ENCODE measurements around the gene DAZAP1. TPM values are rescaled to one million over a fixed set of nuclear protein-coding genes. Genes with fewer than 3 reads are reported as not detected.
A peak's percentile ranks its signal among the peaks of the same experiment; 100 is the strongest.
"Not testable (repeated sequence)": the region's sequence is repeated elsewhere in the genome, so short reads cannot be mapped to it uniquely, and the experiment has no call there.

Gene DAZAP1
- total RNA-seq, 1 donor from 2014 or later, result 82.9 TPM

DNA sequence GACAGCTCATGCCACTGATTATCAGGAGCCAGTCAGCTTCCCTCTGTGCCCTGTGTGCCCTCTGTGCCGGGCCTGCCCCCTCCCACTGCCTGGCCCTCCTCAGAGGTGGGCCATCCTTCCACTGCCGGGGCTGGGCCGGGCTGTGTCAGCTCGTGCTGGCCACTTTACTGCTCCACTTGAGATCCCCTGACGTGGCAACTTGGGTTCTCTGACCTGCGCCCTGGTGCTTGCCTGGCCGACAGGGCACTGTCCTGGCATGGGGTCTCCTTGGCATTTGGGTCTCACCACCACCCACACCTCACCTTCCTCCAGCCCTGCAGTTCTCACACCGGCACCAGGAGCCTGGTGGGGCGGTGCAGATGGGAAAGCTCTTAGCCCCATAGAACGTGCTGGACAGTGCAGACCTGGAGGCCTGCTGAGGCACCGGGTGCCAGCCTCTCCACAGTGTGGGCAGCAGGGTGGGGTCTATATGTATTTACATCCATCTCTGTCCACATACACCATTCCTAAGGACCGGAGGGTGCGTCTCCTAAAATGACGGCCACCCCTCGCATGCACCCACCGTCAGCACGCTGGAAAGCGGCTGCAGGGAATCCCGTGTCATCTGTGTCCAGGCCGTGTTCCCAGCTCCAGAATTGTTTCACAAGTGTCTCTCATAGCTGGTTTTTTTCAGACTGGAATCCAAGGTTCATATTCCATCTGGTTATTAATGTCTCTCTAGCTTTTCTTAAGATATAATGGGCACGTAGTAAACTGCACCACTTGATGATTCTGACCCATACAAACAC is 11.8 kb downstream of the DAZAP1 start:
- peak; percentile 52 for ATAC-seq (ENCODE audit: poor library complexity)
- intact Hi-C loops (cut with DNase I), result no loop called here
- no peak for DNase-seq

DNA sequence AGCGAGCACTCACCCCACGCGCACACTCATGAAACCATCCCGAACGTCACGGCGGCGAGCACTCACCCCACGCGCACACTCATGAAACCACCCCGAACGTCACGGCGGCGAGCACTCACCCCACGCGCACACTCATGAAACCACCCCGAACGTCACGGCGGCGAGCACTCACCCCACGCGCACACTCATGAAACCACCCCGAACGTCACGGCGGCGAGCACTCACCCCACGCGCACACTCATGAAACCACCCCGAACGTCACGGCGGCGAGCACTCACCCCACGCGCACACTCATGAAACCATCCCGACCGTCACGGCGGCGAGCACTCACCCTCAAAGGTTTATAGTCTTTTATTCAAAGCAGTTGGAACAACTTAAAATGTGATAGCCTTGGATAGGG is 12.7 kb downstream of the DAZAP1 start:
- intact Hi-C loops (cut with DNase I), result not testable (repeated sequence)

DNA sequence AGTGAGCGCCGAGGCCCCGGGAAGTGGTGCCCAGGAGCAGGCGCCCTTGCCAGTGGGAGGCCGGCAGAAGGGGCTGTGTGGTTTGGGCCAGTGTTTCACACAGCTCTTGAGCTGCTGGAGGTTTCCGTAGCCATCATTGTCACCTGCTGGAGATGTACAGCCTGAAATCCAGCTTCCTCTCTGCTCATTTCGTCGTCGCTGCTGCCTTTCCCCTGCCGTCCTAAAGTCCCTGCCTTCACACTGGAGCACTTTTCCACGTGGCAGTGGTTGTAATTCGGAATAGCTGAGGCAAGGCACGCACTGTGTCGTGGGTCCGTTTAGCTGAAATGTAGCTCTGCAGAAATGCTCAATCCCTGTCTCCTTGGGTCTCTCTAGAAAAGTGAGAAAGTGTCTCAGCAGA is 13.2 kb downstream of the DAZAP1 start:
- no peak for DNase-seq
- no peak for ATAC-seq (ENCODE audit: poor library complexity)
- intact Hi-C loops (cut with DNase I), result no loop called here

More for the DNA sequence above, 12.7 kb downstream of the DAZAP1 start:
- ATAC-seq (ENCODE audit: poor library complexity); DNase-seq: not testable (repeated sequence)

DNA sequence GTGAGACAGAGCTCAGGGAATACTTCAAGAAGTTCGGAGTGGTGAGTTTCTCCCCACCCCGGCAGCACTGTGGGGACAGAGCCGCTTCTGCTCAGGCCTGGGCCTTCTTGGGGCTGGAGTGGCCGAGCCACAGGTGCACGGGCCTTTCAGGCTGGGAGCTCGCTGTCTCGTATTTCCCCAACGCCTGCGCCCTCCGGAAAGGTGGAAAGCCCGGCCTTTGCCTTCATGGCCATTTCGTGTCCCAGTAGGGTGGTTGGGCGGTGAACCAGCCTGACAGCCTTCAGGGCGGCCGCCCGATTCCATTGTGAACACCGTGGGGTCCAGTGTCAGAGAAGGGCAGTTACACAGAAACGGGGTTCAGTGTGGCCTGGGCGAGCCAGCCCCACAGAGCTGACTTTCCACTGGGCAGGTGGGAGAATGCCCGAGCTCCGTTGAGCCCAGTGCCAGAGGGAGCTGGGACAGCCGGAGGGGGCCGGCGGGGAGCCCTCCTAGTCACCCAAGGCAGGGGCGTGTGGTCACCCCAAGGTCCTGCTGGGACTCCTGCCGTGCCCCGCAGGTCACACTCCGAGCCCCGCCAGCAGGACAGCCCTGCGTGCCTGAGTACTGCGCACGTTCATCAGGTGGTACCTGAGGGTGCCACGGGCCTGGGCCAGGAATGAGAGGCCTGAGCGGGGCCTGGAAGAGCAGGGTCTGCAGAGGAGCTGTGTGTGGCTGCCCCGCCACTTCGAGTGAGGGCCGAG is 14.0 kb downstream of the DAZAP1 start:
- DNase-seq (no peak), ATAC-seq (ENCODE audit: poor library complexity) (no peak)
- intact Hi-C loops (cut with DNase I), result no loop called here

DNA sequence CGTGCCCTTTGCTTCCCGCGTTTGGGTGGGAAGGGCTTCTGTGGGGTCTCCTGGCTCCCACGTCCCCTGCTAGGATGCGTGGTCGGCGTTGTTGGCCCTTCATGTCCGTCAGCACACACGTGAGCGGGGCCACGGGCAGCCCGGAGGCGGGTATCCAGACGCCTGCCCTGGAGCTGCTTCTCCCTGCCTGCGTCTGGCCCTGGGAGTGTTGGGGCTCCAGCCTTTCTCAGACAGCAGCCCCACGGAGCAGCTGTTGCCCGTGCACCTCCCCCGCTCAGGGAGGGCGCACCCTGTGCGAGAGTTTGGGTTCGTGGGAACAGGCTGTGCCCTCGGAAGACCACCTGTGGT is 14.5 kb downstream of the DAZAP1 start:
- intact Hi-C loops (cut with DNase I), result no loop called here
- no peak for ATAC-seq (ENCODE audit: poor library complexity)

DNA sequence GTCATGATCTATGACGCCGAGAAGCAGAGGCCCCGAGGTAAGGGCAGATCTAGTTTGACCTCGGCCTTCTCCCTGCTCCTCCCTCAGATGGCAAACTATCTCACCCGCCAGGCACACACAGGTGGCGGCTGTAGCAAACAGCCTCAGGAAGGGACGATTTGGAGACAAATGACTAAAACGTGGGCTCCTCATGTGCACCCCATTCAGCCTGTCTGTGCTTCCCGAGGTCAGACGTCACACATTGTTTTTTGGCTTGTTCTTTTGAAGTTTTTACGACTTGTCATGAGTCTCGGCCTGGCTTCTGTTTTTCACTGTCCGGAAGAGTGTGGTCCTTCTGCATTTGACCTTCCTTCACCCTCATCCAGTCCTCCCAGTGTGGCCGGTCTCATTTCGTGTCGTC is 15.0 kb downstream of the DAZAP1 start:
- DNase-seq (no peak), ATAC-seq (ENCODE audit: poor library complexity) (no peak)
- intact Hi-C loops (cut with DNase I), result no loop called here

More for the DNA sequence above, 14.5 kb downstream of the DAZAP1 start:
- DNase-seq, result no peak

DNA sequence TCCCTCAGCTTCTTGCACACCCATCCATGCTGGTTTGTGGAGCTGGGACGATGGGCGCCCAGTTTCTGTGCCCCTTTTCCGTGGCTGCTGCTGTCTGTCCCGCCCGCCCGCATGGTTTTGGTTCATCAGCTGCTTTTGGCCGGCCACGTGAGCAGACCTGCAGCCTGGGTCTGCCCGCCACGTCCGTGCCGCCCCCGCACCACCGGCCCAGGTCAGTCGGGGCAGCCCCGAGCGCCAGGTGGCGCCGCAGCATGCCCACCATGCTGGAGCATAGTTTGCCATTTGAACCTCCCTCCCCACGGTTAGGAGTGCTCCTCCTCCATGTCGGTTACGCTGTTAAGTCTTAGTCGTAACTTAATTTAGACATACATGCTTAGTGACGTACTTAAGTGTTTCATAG is 15.6 kb downstream of the DAZAP1 start:
- ATAC-seq (ENCODE audit: poor library complexity) (no peak), DNase-seq (no peak)
- intact Hi-C loops (cut with DNase I), result no loop called here

DNA sequence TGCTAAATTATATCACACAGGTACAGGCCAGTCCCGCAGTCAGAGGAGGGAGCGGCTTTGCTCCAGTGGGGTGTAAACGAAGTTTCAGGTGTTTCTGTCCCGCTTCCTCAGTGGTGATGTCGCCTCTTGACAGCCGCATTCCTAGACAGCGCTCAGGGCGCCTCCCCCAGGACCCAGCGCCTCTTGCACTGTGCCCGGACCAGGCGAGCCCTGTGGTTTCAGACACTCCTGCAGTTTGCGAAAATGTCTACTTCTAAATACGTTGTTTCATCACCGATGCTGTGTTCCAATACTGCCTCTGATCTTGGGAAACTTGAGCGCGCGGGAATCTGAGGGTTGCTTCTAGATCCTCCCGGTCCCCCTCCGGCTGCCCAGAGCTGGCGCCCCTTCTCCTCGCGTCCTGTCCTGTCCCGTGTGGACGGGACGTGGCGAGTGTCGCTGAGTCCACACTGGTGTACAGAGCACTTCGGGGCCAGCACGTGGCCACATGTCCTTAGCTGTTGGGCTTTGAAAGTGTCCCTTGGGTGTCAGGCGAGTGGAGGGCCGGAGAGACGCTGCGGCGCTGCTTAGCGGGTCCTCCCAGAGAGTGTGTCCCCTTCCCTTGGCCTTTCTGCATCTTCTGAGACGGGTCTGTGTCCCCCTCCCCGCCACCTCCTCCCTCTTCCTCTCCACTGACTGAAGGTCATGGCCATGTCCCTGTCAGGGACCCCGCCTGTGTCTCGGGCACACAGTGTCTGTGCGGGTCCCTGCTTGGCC is 16.2 kb downstream of the DAZAP1 start:
- ATAC-seq (ENCODE audit: poor library complexity) (no peak), DNase-seq (no peak)
- intact Hi-C loops (cut with DNase I), result no loop called here

DNA sequence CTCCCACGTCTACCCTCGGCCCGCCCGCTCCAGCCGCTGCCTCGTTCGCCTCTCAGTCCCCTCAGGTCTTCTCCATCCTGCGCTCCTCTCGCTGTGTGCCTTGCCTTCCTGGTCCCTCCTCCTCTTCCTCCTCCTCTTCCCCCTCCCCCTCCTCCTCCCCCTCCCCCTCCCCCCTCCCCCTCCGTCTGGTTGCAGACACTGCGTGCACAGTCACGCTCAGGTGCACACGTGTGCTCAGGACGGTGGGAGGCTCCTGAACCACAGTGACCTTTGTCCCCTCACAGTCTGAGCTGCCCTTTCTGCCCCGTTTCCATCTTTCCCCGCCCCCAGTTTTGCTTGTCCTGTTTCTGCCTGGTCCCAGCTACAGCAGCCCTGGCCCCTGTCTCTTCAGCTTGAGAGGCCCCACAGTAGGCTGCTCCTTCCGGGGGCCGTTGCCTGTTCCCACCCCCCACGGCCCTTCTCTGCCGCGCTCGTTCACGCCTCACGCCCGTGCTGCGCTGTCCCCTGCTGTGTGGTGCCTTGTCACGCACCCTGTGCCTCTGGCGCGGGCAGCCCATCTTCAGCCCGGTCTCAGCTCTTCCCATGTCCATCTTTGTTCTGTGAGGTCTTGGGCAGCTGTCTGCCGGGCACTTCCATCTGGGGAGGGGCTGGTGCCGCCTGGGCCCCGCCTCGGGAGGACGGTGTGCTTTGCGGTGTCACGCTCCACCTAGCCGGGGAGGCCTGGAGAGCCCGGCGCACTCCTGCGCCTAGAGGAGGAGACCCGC is 17.0 kb downstream of the DAZAP1 start:
- no peak for ATAC-seq (ENCODE audit: poor library complexity)
- intact Hi-C loops (cut with DNase I), result no loop called here
- no peak for DNase-seq

DNA sequence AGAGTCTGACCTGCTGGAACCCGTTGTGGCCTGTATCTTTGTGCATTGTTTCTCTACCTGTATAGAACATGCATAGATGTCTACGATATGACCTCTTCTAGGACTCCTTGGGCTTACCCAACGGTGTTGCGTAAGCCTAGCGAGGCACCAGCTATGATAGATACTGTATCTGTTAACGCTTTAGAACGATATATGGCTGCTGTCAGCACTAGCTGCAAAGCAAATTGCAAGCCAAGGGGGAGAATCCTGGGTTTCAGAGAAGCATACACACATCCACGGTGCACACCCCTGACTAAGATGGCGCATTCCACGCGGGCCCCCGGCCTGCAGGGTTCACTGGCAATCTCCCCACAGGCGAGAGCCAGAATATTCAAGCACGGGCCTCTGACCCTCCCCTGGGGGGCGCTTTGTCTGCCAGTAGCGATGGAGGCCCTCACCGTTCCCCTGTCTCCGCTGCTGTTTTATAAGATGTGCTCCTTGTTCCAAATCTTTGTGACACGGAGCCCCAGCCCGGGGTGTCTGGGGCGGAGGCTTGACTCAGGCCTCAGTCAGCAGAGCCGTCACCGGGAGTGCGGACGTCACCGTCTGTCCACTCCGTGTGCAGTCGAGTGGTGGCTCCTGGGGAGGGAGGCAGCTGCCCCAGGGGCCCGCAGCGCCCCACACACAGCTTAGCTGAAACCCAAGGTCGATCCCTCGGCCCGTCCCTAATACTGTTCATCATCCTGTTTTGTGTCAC is 17.9 kb downstream of the DAZAP1 start:
- intact Hi-C loops (cut with DNase I), result no loop called here
- DNase-seq (no peak), ATAC-seq (ENCODE audit: poor library complexity) (no peak)

DNA sequence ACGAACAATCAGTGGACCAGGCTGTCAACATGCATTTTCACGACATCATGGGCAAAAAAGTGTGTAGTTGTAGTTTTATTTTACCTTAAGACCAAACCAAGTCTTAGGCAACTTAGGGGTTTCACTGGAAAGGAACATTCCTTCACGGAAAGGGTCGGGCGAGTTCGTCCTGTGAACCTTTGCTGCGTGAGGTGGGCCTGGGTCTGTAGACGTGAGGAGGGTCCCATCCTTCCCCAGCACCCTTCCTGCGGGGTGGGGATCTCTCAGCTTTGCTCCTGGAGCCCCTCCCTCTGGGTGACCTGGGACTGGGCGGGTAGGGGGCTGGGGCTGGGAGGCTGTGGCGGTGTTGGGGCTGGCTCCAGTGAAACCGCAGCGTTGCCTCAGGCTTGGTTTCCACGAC is 18.5 kb downstream of the DAZAP1 start:
- ATAC-seq (ENCODE audit: poor library complexity) (no peak), DNase-seq (no peak)
- intact Hi-C loops (cut with DNase I), result no loop called here

DNA sequence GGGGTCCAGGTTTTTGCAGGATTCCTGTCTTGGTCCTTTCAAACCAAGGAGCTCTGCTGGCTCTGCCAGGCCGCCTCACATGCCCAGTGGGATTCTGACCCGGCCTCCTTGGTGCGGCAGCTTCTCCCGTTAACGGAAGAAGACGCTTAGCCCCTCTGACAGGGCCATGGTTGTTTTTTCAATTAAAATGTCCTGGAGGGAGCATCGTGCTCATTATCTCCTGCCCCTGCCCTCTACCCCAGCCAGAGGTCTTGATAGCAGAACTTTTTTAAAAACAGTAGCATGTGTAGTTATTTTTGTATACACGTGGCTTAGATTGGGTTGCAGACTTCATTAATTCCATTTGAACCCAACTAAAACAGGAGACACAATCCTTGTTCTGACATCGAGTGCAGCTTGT is 19.4 kb downstream of the DAZAP1 start:
- intact Hi-C loops (cut with DNase I), result no loop called here
- DNase-seq (no peak), ATAC-seq (ENCODE audit: poor library complexity) (no peak)

DNA sequence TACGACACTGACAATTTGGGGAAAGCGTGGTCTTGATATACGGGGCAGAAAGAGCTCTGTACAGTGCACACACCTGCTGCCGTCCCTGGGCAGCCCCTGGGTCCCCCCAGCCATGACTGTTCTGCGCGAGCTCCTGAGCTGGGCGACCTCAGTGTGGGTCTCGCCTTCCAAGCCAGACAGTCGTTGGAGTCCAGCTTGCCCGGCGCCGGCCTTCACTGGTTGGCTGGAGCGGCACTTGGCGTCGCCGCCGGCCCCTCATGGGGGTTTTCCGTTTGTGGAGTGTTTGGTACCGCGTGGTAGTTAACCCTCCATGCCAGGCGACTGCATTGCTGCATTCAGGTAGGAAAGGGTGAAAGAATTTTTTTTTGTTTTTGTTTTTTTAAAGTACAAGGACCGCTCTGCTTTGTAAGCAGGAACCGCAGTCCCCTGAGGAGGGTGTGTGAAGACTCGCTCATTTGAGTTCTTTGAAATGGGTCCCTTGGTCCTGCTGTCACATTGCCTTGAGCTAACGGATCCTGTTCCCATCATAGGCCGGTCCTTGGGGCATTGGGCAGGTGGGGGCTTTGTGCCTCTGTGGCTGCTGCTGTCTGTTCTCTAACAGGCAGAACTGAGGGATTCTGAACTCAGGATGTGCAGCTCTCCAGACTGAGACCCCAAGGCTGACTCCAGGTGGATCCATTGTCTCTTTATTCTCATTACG is 20.0 kb downstream of the DAZAP1 start:
- no peak for ATAC-seq (ENCODE audit: poor library complexity)
- intact Hi-C loops (cut with DNase I), result no loop called here
- DNase-seq, result no peak

DNA sequence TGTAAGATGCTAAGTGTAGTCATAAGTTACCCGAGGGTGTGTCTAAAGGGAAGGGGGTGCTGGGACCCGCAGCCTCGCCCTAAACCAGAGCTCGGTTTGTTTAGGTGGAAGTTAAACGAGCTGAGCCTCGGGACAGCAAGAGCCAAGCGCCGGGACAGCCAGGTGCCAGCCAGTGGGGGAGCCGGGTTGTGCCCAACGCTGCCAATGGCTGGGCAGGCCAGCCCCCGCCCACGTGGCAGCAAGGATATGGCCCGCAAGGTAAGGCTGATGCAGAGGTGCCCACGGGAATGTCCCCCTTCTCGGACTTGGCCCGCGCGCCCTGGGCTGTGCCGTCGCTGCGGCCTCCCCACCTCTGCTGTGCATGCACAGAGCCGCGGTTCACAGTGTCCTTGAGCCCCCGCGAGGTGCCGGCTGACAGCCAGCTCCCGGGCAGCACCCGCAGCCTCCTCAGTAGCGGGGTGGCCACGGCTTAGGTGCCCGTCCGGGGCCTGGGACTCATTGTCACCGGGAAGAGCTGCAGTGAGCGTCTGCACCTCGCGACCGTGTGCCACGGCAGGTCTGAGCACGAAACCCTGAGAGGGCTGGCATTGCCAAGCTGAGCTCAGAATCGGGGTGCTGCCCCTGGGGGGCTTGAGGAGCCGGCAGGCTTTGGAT is 21.5 kb downstream of the DAZAP1 start:
- DNase-seq (no peak), ATAC-seq (ENCODE audit: poor library complexity) (peak; percentile 48)
- intact Hi-C loops (cut with DNase I), result no loop called here

DNA sequence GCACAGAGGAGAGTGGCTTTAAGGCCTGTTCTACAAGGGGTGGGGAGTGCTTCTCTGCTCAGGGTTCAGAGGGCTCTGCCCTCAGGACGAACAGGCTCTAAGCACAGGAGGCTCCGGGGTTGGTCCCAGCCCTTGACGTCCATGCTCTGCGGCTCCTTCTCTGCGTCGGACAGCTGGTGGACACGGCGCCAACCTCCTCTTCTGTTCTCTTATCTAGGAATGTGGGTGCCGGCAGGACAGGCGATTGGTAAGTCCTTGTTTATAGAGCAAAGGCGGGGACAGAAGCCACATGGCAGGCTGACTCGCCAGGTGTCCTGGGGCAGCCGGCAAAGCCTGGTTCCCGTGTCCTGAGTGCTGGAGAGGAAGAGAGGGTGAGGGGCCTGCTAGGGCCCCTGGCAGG is 22.4 kb downstream of the DAZAP1 start:
- intact Hi-C loops (cut with DNase I), result no loop called here
- peak; percentile 83 for ATAC-seq (ENCODE audit: poor library complexity)
- peak; percentile 76 for DNase-seq

DNA sequence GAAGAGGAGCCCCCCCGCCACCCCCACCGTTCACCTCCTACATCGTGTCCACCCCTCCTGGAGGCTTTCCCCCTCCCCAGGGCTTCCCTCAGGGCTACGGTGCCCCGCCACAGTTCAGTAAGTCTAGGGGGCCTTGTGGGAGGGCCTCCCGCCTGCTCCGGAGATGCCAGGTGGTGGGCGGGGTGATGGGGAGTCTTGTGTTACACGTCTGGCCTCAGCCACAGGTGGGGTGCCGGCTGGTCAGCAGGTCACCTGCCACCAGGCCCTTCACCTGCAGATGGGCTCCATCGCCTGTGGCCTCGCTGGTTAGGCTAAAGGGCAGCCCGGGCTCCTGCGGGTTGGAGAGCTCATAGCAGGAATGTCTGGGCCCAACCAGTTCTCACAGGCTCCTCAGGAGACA is 22.9 kb downstream of the DAZAP1 start:
- DNase-seq (no peak), ATAC-seq (ENCODE audit: poor library complexity) (no peak)
- intact Hi-C loops (cut with DNase I), result no loop called here

DNA sequence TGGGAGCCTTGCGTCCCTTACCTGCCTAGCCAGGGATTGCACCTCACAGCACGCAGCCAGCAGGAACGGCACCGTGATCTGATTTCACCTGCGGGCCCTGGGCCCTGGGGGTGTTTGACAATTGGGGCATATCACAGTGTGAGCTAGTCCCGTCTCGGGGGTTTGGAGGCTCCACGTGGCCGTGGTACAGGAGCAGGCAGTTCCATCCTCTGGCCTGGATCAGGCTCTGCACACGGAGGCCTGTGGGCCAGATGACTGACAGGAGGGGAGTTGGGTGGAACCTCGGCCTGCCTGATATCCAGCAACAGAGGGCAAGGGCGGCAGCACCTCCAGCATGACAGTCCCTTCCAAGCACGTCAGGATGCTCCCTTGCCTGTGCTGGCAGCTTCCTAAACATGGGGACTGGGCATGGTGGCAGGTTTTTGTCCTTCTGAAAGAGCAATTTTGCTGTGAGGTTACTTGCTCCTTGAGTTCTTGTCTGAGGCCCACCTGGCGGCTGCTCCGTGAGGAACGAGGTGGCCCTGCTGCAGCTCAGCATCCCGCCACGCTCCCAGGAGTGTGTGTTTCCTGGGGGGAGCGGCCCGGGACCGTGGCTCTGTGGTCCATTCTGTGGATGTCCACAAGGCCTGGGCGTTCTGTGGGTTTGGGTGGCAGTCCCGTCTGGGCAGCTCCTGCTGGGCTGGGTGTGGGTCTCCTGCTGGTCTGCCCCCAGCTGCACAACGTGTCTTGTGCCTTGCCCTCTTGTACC is 24.5 kb downstream of the DAZAP1 start:
- no peak for DNase-seq
- no peak for ATAC-seq (ENCODE audit: poor library complexity)
- intact Hi-C loops (cut with DNase I), result no loop called here
